DND-41 (cell line): ENCODE measurements around the gene MAPK14.
A peak's percentile ranks its signal among the peaks of the same experiment; 100 is the strongest.

Experiments used
- ATAC-seq: fragments of 200-7000 bp; cut with Tn5 transposase; 3 replicates; pipeline ENCODE4 v1.9.1; 2021; ENCODE audit warnings: low read depth; ENCODE audit not compliant: insufficient read depth
- DNase-seq: peaks from one replicate; pipeline ENCODE4 v3.0.0-alpha.2; 2020
- H2AFZ ChIP-seq: 2 replicates; pipeline ENCODE4 v1.6.0; 2012; ENCODE audit warnings: low read depth, low read length
- H3K27ac ChIP-seq: 2 replicates; pipeline ENCODE4 v1.5.1; 2012; ENCODE audit warnings: low read length, inconsistent platforms
- H3K27me3 ChIP-seq: fragments of 200-600 bp; sonication (generic); 2 replicates; pipeline ENCODE4 v1.6.0; 2012; ENCODE audit warnings: low read length, mild to moderate bottlenecking, inconsistent platforms; ENCODE audit not compliant: insufficient read depth, poor library complexity
- H3K36me3 ChIP-seq: 2 replicates; pipeline ENCODE4 v1.5.1; 2012; ENCODE audit warnings: low read length, inconsistent platforms; ENCODE audit not compliant: insufficient read depth
- H3K4me1 ChIP-seq: 2 replicates; pipeline ENCODE4 v1.5.1; 2012; ENCODE audit warnings: mild to moderate bottlenecking, low read length; ENCODE audit not compliant: insufficient read depth
- H3K4me2 ChIP-seq: 2 replicates; pipeline ENCODE4 v1.6.0; 2012; ENCODE audit warnings: mild to moderate bottlenecking, moderate library complexity, low read length, inconsistent platforms; ENCODE audit not compliant: insufficient read depth
- H3K4me3 ChIP-seq, 2 experiments: fragments of 200-600 bp in 1 of 2; shearing (Covaris generic) in 1 of 2; 2 replicates each; pipeline ENCODE4 v1.5.1; 2012 to 2016; ENCODE audit warnings: inconsistent platforms in 2 of 2, low read length in 2 of 2, mild to moderate bottlenecking in 2 of 2, low read depth in 1 of 2, moderate library complexity in 1 of 2
- H3K79me2 ChIP-seq: 2 replicates; pipeline ENCODE4 v1.6.0; 2012; ENCODE audit warnings: low read length, inconsistent platforms; ENCODE audit not compliant: insufficient read depth
- H3K9ac ChIP-seq: 2 replicates; pipeline ENCODE4 v1.6.0; 2012; ENCODE audit warnings: low read depth, mild to moderate bottlenecking, inconsistent platforms, low read length, moderate library complexity
- H3K9me3 ChIP-seq: 2 replicates; pipeline ENCODE4 v1.5.1; 2012; ENCODE audit warnings: low read length, moderate library complexity, mild to moderate bottlenecking, inconsistent platforms; ENCODE audit not compliant: insufficient read depth, severe bottlenecking
- H4K20me1 ChIP-seq: 2 replicates; pipeline ENCODE4 v1.6.0; 2012; ENCODE audit warnings: low read length; ENCODE audit not compliant: insufficient read depth
- EZH2 ChIP-seq: IDR thresholded peaks from 3 replicates; pipeline ENCODE4 v1.6.1; 2012; ENCODE audit warnings: borderline replicate concordance, low read depth, mild to moderate bottlenecking, moderate library complexity, low read length, inconsistent platforms; ENCODE audit not compliant: severe bottlenecking
- TF ChIP-seq, protein P1 (sequence below): IDR thresholded peaks from 2 replicates; pipeline ENCODE4 v1.5.1; 2012; ENCODE audit warnings: borderline replicate concordance, low read length, moderate library complexity, mild to moderate bottlenecking; ENCODE audit not compliant: poor library complexity, severe bottlenecking; ENCODE audit errors: extremely low read depth

MAPK14 gene

DNA sequence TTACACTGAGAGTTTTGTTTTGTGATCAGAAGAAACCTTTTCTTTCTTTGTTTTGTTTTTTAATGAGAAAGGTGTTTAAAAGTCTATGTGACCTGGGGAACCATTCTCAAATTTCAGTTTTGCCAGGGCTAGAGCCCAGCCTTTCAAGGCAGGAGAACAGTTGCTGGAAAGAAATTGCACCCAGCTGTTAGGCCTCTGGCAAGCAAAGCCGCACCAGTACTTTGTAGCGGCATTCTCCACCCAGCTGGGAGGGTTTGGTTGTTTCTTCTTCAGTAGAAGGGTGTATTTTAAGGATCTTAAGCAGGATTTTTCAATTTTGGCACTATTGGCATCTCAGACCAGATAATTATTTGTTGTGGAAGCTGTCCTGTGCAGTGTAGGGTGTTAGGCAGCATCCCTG lies 86.1 kb downstream of the MAPK14 start:
- Histone ChIP-seq H3K27me3 (no peaks in the 10 kb centered on the region), H3K36me3 (peaks cover 45% of the 10 kb centered on the region), H3K27ac (no peak overlapping the region), H4K20me1 (0 out of 2 replicates have a peak, but pooled peaks cover 4% of the 10 kb centered on the region), H3K4me2 (no peak overlapping the region), H3K9ac (no peak overlapping the region), H3K4me3 (no peak overlapping the region), H3K4me1 (0 out of 2 replicates have a peak, but pooled peaks cover 4% of the 10 kb centered on the region), H2AFZ (no peak overlapping the region), H3K79me2 (no peaks in the 10 kb centered on the region), H3K9me3 (no peaks in the 10 kb centered on the region)
- TF ChIP-seq, protein P1, sequence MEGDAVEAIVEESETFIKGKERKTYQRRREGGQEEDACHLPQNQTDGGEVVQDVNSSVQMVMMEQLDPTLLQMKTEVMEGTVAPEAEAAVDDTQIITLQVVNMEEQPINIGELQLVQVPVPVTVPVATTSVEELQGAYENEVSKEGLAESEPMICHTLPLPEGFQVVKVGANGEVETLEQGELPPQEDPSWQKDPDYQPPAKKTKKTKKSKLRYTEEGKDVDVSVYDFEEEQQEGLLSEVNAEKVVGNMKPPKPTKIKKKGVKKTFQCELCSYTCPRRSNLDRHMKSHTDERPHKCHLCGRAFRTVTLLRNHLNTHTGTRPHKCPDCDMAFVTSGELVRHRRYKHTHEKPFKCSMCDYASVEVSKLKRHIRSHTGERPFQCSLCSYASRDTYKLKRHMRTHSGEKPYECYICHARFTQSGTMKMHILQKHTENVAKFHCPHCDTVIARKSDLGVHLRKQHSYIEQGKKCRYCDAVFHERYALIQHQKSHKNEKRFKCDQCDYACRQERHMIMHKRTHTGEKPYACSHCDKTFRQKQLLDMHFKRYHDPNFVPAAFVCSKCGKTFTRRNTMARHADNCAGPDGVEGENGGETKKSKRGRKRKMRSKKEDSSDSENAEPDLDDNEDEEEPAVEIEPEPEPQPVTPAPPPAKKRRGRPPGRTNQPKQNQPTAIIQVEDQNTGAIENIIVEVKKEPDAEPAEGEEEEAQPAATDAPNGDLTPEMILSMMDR: no peak
- no peak for TF ChIP-seq EZH2
- ATAC-seq (no peak), DNase-seq (no peak)

DNA sequence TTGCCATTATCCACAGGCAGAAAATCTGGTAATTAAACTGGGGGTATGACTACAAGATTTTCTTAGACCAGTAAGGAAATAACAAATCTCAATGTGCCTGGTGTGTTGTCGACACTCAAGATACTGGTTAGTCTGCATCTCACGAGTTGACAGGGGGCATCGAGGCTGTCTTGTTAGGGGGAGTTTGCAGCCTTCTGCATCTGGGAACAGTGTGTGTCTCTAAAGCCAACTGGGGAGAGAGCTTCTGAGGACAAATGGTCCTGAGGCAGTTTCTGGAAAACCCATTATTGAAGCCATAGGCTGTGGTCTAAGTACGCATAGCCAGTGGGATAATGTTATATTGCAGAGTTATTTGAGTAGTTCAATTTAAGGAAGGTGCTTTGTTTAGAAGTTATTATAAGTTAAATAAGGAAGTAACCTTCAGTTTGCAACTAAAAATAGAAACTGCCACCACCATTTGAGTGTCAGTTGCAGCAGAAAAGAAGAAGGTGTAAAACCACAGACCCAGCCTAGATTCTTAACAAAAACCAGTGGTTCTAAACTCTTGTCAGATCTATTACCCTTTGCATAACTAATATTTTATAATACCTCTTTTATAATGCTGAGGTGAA lies 87.3 kb downstream of the MAPK14 start:
- no peak overlapping the region for H2AFZ ChIP-seq
- DNase-seq: no peak
- no peak overlapping the region for H3K9ac ChIP-seq
- peak; percentile 59 for ATAC-seq
- H3K4me3 ChIP-seq: no peak overlapping the region
- no peak for TF ChIP-seq EZH2
- TF ChIP-seq, protein P1: no peak
- no peak overlapping the region for H3K27ac ChIP-seq
- H3K79me2 ChIP-seq: no peaks in the 10 kb centered on the region
- H4K20me1 ChIP-seq: 0 out of 2 replicates have a peak, but pooled peaks cover 4% of the 10 kb centered on the region
- no peaks in the 10 kb centered on the region for H3K9me3 ChIP-seq
- H3K27me3 ChIP-seq: no peaks in the 10 kb centered on the region
- H3K4me2 ChIP-seq: no peak overlapping the region
- H3K4me1 ChIP-seq: 0 out of 2 replicates have a peak, but pooled peaks cover 4% of the 10 kb centered on the region
- peaks cover 35% of the 10 kb centered on the region for H3K36me3 ChIP-seq

DNA sequence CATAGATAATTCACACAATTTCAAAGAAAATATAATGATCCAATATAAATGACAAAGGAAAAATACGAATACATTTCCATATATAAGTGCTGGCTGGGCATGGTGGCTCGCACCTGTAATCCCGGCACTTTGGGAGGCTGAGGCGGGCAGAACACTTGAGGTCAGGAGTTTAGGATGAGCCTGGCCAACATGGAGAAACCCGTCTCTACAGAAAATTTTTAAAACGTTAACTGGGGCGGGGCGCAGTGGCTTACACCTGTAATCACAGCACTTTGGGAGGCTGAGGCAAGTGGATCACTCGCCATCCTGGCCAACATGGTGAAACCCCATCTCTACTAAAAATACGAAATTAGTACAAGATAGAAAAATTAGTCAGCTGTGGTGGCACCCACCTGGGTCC lies 87.8 kb downstream of the MAPK14 start:
- Histone ChIP-seq H3K4me3 (no peak overlapping the region), H3K27ac (no peak overlapping the region), H3K9me3 (no peaks in the 10 kb centered on the region), H4K20me1 (0 out of 2 replicates have a peak, but pooled peaks cover 4% of the 10 kb centered on the region), H3K36me3 (peaks cover 30% of the 10 kb centered on the region), H3K79me2 (no peaks in the 10 kb centered on the region), H3K4me2 (no peak overlapping the region), H3K27me3 (no peaks in the 10 kb centered on the region), H3K9ac (no peak overlapping the region), H3K4me1 (0 out of 2 replicates have a peak, but pooled peaks cover 4% of the 10 kb centered on the region), H2AFZ (no peak overlapping the region)
- no peak for DNase-seq
- no peak for TF ChIP-seq EZH2
- TF ChIP-seq, protein P1: no peak
- no peak for ATAC-seq
